Activated CD4-positive, alpha-beta T cell treated with anti-CD3 and anti-CD28 coated beads for 36 hours (primary cell): ENCODE results near the gene ALG1L2. TPM values are rescaled to one million over a fixed set of nuclear protein-coding genes. Genes with fewer than 3 reads are reported as not detected.
"Not testable (repeated sequence)": the region's sequence is repeated elsewhere in the genome, so short reads cannot be mapped to it uniquely, and the experiment has no call there.

ENCODE experiments used
- ATAC-seq: fragments of 200-7000 bp; cut with Tn5 transposase; one replicate; pipeline ENCODE4 v1.10.0; 2021; ENCODE audit warnings: mild to moderate bottlenecking, moderate library complexity
- CTCF ChIA-PET: fragments of 350-600 bp; sonication (Branson Sonifier 250); formaldehyde crosslinking; loops from one replicate; lab custom pipeline; 2021; ENCODE audit warnings: antibody characterized with exemption; lab: Charles Lee
- POLR2A ChIA-PET: fragments of 350-600 bp; sonication (Branson Sonifier 250); formaldehyde crosslinking; loops from one replicate; lab custom pipeline; 2021; ENCODE audit warnings: antibody characterized with exemption, inconsistent platforms; lab: Charles Lee
- DNase-seq: peaks from one replicate; pipeline ENCODE4 v3.0.0-alpha.2; 2020
- H3K27ac Mint-ChIP-seq: one replicate; pipeline ENCODE4 v1.8.0; 2021; ENCODE audit warnings: mixed read lengths
- H3K27me3 Mint-ChIP-seq: one replicate; pipeline ENCODE4 v1.8.0; 2021; ENCODE audit warnings: mixed read lengths
- H3K36me3 Mint-ChIP-seq: one replicate; pipeline ENCODE4 v1.8.0; 2021; ENCODE audit warnings: low read depth, mixed read lengths
- H3K4me1 Mint-ChIP-seq: one replicate; pipeline ENCODE4 v1.8.0; 2021; ENCODE audit warnings: mixed read lengths
- H3K4me3 Mint-ChIP-seq: one replicate; pipeline ENCODE4 v1.8.0; 2021; ENCODE audit warnings: mild to moderate bottlenecking, moderate library complexity, mixed read lengths
- H3K9me3 Mint-ChIP-seq: one replicate; pipeline ENCODE4 v1.8.0; 2021; ENCODE audit warnings: low read depth, mixed read lengths
- intact Hi-C, 2 experiments: fragments of 100-400 bp; cut with DNase I in 1 of 2; cut with micrococcal nuclease in 1 of 2; formaldehyde crosslinking; loops; one replicate each; pipeline versions ENCODE4 v1.14.2 to v1.15.1; 2022 to 2024; cut with DNase I, micrococcal nuclease
- total RNA-seq, 2 experiments: library from RNA; stranded (reverse); gene quantifications; one replicate each; pipeline ENCODE4 v1.2.3, GENCODE V29; 2021

The ALG1L2 gene
- total RNA-seq, 2 experiments from 2014 or later = 0.71 TPM; not detected in 1

DNA sequence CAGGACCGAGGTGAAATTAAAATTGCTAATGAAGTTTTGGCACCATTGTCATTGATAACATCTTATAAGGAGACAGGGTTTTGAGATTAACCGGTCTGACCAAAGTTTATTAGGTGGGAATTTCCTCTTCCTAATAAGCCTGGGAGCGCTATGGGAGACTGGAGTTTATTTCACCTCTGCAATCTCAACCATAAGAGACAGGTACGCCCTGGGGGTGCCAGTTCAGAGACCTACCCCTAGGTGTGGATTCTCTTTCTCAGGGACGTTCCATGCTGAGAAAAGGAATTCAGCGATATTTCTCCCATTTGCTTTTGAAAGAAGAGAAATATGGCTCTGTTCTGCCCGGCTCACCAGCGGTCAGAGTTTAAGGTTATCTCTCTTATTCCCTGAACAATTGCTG lies 57.4 kb downstream of the ALG1L2 start:
- H3K4me1 Mint-ChIP-seq, POLR2A ChIA-PET, H3K36me3 Mint-ChIP-seq, H3K4me3 Mint-ChIP-seq, H3K27ac Mint-ChIP-seq, ATAC-seq, H3K9me3 Mint-ChIP-seq, H3K27me3 Mint-ChIP-seq, intact Hi-C loops, CTCF ChIA-PET, DNase-seq: not testable (repeated sequence)

GRCh38 chr3:130140756-130141155 lies 59.1 kb downstream of the ALG1L2 start:
- H3K4me1 Mint-ChIP-seq, intact Hi-C loops, CTCF ChIA-PET, POLR2A ChIA-PET, H3K36me3 Mint-ChIP-seq, H3K4me3 Mint-ChIP-seq, H3K27me3 Mint-ChIP-seq, H3K9me3 Mint-ChIP-seq, ATAC-seq, H3K27ac Mint-ChIP-seq, DNase-seq: not testable (repeated sequence)

DNA sequence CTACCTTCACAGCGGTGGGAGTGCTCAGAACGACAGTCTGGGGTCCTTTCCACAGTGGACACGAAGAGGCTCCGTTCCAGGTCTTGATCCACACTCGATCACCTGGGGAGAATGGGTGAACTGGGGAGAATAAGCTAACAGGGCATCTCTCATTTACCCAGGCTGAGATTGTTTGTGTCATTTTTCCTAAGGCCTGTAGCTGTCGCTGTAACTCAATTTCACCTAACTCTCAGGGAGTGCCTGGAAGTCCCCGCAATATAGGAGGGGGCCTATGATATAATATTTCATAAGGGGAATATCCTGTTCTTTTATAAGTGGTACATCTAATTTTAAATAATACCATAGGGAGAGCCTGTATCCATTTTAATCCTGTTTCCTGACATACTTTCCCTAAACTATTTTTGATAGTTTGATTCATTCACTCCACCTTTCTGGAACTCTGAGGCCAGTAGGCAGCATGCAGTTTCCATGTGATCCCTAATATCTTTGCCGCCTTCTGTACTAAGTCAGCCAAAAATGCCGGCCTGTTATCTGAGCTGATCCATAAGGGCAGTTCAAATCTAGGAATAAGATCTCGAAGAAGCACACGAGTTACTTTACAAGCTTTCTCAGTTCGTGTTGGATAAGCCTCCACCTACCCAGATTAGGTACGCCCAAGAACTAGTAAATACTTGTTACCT lies 62.2 kb downstream of the ALG1L2 start:
- H3K27me3 Mint-ChIP-seq, H3K9me3 Mint-ChIP-seq, H3K27ac Mint-ChIP-seq, H3K4me3 Mint-ChIP-seq, H3K36me3 Mint-ChIP-seq, DNase-seq, intact Hi-C loops, H3K4me1 Mint-ChIP-seq, POLR2A ChIA-PET, ATAC-seq: not testable (repeated sequence)
- CTCF ChIA-PET = interaction anchor here (0.7 kb wide), 1 partner anchor 41 kb away, joined by 3 read pairs; no protein-coding TSS in a partner anchor

DNA sequence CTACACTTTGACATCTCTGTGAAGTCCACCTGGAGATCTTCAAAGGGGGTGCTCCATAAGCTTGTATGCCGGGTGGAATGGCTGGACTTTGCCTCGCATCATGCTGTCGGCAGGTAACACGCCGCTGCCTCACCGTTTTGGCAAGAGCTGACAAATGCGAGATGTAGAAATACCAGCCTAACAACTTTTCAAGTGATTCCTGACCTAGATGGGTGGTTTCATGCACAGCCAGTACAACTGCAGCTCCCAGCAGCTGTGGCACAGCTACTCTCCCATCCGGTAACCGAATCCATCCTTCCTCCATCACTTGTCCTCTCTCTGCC lies 62.7 kb downstream of the ALG1L2 start:
- H3K9me3 Mint-ChIP-seq, DNase-seq, POLR2A ChIA-PET, intact Hi-C loops, H3K27ac Mint-ChIP-seq, ATAC-seq, H3K27me3 Mint-ChIP-seq, H3K4me1 Mint-ChIP-seq, H3K36me3 Mint-ChIP-seq, H3K4me3 Mint-ChIP-seq: not testable (repeated sequence)
- CTCF ChIA-PET = interaction anchor here (0.7 kb wide), 1 partner anchor 42 kb away, joined by 3 read pairs; no protein-coding TSS in a partner anchor

GRCh38 chr3:130145456-130145855 lies 63.8 kb downstream of the ALG1L2 start:
- CTCF ChIA-PET, intact Hi-C loops, H3K9me3 Mint-ChIP-seq: not testable (repeated sequence)

DNA sequence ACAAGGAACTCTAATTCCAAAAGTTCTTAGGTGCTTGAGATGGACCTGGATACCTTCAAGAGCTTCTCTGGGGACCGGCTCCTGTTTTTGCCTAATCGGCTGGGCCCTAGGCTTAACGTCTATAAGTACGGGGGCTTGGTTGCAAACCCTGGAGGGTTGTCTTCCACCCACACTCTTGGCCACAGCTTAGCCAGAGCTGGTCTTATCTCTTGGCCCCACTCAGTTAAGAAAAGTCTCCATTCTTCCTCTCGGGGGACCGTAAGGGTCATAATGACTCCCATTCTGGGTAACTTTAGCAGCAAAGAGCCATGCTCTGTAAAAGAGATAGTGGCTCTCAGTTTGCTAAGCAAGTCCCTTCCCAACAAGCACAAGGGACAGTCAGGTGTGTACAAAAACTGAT lies 64.8 kb downstream of the ALG1L2 start:
- DNase-seq, intact Hi-C loops, CTCF ChIA-PET, POLR2A ChIA-PET, H3K36me3 Mint-ChIP-seq, ATAC-seq, H3K27me3 Mint-ChIP-seq, H3K27ac Mint-ChIP-seq, H3K4me1 Mint-ChIP-seq, H3K4me3 Mint-ChIP-seq, H3K9me3 Mint-ChIP-seq: not testable (repeated sequence)

More at GRCh38 chr3:130145456-130145855, 63.8 kb downstream of the ALG1L2 start:
- DNase-seq, H3K4me3 Mint-ChIP-seq, POLR2A ChIA-PET, H3K4me1 Mint-ChIP-seq, ATAC-seq, H3K27ac Mint-ChIP-seq, H3K27me3 Mint-ChIP-seq, H3K36me3 Mint-ChIP-seq: not testable (repeated sequence)

Other genes starting within 250 kb of the ALG1L2 start
- gene TMCC1, start 188.1 kb upstream of the ALG1L2 start, total RNA-seq = 10 to 100 TPM; 14.8 to 17.3 TPM
- not detected for gene TRH, start 107.1 kb upstream of the ALG1L2 start, total RNA-seq